HCT116 (cell line): ENCODE results near the gene ATL2. TPM values are rescaled to one million over a fixed set of nuclear protein-coding genes. Genes with fewer than 3 reads are reported as not detected.

Source experiments
- ATAC-seq: fragments of 200-7000 bp; cut with Tn5 transposase; 2 replicates; pipeline ENCODE4 v1.9.1; 2020; ENCODE audit warnings: mild to moderate bottlenecking, moderate library complexity
- BruUV-seq: library from RNA; stranded (reverse); fragments of 400-500 nt; replicated peaks from 2 replicates; lab custom pipeline; 2021; lab: Mats Ljungman, UMichigan
- CTCF ChIA-PET: fragments of 300-600 bp; sonication (Branson Sonifier 250); formaldehyde crosslinking; loops from one replicate; lab custom pipeline; 2021; ENCODE audit warnings: antibody characterized with exemption; lab: Charles Lee
- POLR2A ChIA-PET: fragments of 300-600, 350-600 bp; sonication (Branson Sonifier 250); formaldehyde crosslinking; loops from one replicate; lab custom pipeline; 2021; ENCODE audit warnings: antibody characterized with exemption; lab: Charles Lee
- RAD21 ChIA-PET, 2 experiments: fragments of 300-600 bp; sonication (Branson Sonifier 250); formaldehyde crosslinking; loops; one replicate each; lab custom pipeline; 2023; ENCODE audit warnings: low total read pairs in 2 of 2; ENCODE audit not compliant: uncharacterized antibody in 2 of 2, unreplicated experiment in 2 of 2, low non-redundant PET in 1 of 2; lab: Charles Lee
- DNase-seq: peaks from one replicate; pipeline ENCODE4 v3.0.0-alpha.2; 2010; ENCODE audit warnings: low read depth, low spot score
- H2AFZ ChIP-seq: fragments of 200-600 bp; shearing (Covaris generic), sonication (generic); 2 replicates; pipeline ENCODE4 v1.6.1; 2017; ENCODE audit warnings: low read depth, mixed run types, mixed read lengths, antibody characterized with exemption, low read length; ENCODE audit not compliant: poor library complexity, severe bottlenecking
- H3K27ac ChIP-seq: 2 replicates; pipeline ENCODE4 v1.5.1; 2012; ENCODE audit warnings: low read depth, low read length
- H3K27me3 ChIP-seq: fragments of 200-600 bp; sonication (generic); 2 replicates; pipeline ENCODE4 v1.6.1; 2016; ENCODE audit warnings: mixed run types, low read length, mixed read lengths; ENCODE audit not compliant: insufficient read depth
- H3K36me3 ChIP-seq, 2 experiments: fragments of 200-500 bp in 1 of 2; fragments of 200-600 bp in 1 of 2; sonication (Bioruptor generic) in 1 of 2; sonication (generic) in 1 of 2; 2 replicates each; pipeline versions ENCODE4 v1.5.1 to v1.6.1; 2014 to 2016; ENCODE audit warnings: low read length in 2 of 2, inconsistent platforms in 1 of 2, mixed read lengths in 1 of 2, mixed run types in 1 of 2; ENCODE audit not compliant: insufficient read depth in 2 of 2, control insufficient read depth in 1 of 2
- H3K4me1 ChIP-seq, 2 experiments: fragments of 200-600 bp in 1 of 2; sonication (generic) in 1 of 2; 2 replicates each; pipeline versions ENCODE4 v1.5.1 to v1.6.1; 2012 to 2017; ENCODE audit warnings: low read length in 2 of 2, inconsistent platforms in 1 of 2, mild to moderate bottlenecking in 1 of 2, mixed read lengths in 1 of 2, mixed run types in 1 of 2, moderate library complexity in 1 of 2; ENCODE audit not compliant: insufficient read depth in 2 of 2, control insufficient read depth in 1 of 2
- H3K4me2 ChIP-seq: fragments of 200-600 bp; sonication (generic); 2 replicates; pipeline ENCODE4 v1.6.1; 2017; ENCODE audit warnings: mixed run types, low read length, mixed read lengths
- H3K4me3 ChIP-seq, 2 experiments: fragments of 200-600 bp in 1 of 2; sonication (generic) in 1 of 2; replicated peaks in 1 of 2; 2 replicates each; pipeline ENCODE4 v1.5.1; 2011 to 2016; ENCODE audit warnings: low read length in 2 of 2, control low read depth in 1 of 2, low read depth in 1 of 2, mild to moderate bottlenecking in 1 of 2, mixed read lengths in 1 of 2, mixed run types in 1 of 2
- H3K79me2 ChIP-seq: fragments of 200-600 bp; sonication (generic); 2 replicates; pipeline ENCODE4 v1.6.1; 2017; ENCODE audit warnings: mild to moderate bottlenecking, mixed run types, low read length, moderate library complexity, mixed read lengths; ENCODE audit not compliant: insufficient read depth
- H3K9ac ChIP-seq: fragments of 200-600 bp; sonication (generic); 2 replicates; pipeline ENCODE4 v1.6.1; 2016; ENCODE audit warnings: low read length, mixed read lengths
- H3K9me2 ChIP-seq: fragments of 200-600 bp; sonication (generic), shearing (Covaris generic); 2 replicates; pipeline ENCODE4 v1.6.1; 2017; ENCODE audit warnings: mixed run types, mild to moderate bottlenecking, moderate library complexity; ENCODE audit not compliant: insufficient read depth
- H3K9me3 ChIP-seq, 2 experiments: fragments of 200-500 bp in 1 of 2; fragments of 200-600 bp in 1 of 2; sonication (Bioruptor generic) in 1 of 2; sonication (generic) in 1 of 2; 2 replicates each; pipeline ENCODE4 v1.6.1; 2014 to 2017; ENCODE audit warnings: low read length in 2 of 2, mixed read lengths in 2 of 2, inconsistent platforms in 1 of 2, low read depth in 1 of 2, mild to moderate bottlenecking in 1 of 2, mixed run types in 1 of 2, moderate library complexity in 1 of 2; ENCODE audit not compliant: control insufficient read depth in 1 of 2, insufficient read depth in 1 of 2
- H4K20me1 ChIP-seq: fragments of 200-600 bp; sonication (generic), shearing (Covaris generic); 2 replicates; pipeline ENCODE4 v1.6.1; 2017; ENCODE audit warnings: mixed run types, mild to moderate bottlenecking, moderate library complexity; ENCODE audit not compliant: insufficient read depth
- ATF3 ChIP-seq: IDR thresholded peaks from 2 replicates; pipeline ENCODE4 v1.6.1; 2012
- CBX3 ChIP-seq: IDR thresholded peaks from 2 replicates; pipeline ENCODE4 v1.6.1; 2012; ENCODE audit warnings: low read depth
- CEBPB ChIP-seq: IDR thresholded peaks from 2 replicates; pipeline ENCODE4 v1.6.1; 2012; ENCODE audit warnings: low read depth
- EGR1 ChIP-seq: IDR thresholded peaks from 2 replicates; pipeline ENCODE4 v1.6.1; 2012; ENCODE audit warnings: low read depth
- ELF1 ChIP-seq: IDR thresholded peaks from 2 replicates; pipeline ENCODE4 v1.6.1; 2012; ENCODE audit warnings: low read depth, borderline replicate concordance
- EZH2 ChIP-seq: fragments of 200-600 bp; sonication (generic); IDR thresholded peaks from 2 replicates; pipeline ENCODE4 v1.6.1; 2017; ENCODE audit warnings: antibody characterized with exemption, mixed run types
- EZH2phosphoT487 ChIP-seq: fragments of 200-600 bp; IDR thresholded peaks from 2 replicates; pipeline ENCODE4 v1.6.1; 2018; ENCODE audit warnings: antibody characterized with exemption, borderline replicate concordance
- FOSL1 ChIP-seq: IDR thresholded peaks from 2 replicates; pipeline ENCODE4 v1.6.1; 2012; ENCODE audit warnings: low read depth
- JUND ChIP-seq: IDR thresholded peaks from 2 replicates; pipeline ENCODE4 v1.6.1; 2012
- POLR2A ChIP-seq: IDR thresholded peaks from 2 replicates; pipeline ENCODE4 v1.7.0; 2011; ENCODE audit warnings: borderline replicate concordance; ENCODE audit not compliant: insufficient read depth, insufficient read length; ENCODE audit errors: extremely low read depth
- POLR2AphosphoS5 ChIP-seq: IDR thresholded peaks from 2 replicates; pipeline ENCODE4 v1.6.1; 2011; ENCODE audit warnings: mild to moderate bottlenecking, low read depth, low read length, moderate library complexity
- RAD21 ChIP-seq: IDR thresholded peaks from 2 replicates; pipeline ENCODE4 v1.6.1; 2012; ENCODE audit warnings: low read depth, mild to moderate bottlenecking
- SIN3A ChIP-seq: IDR thresholded peaks from 2 replicates; pipeline ENCODE4 v1.6.1; 2012; ENCODE audit warnings: low read depth
- SRF ChIP-seq: IDR thresholded peaks from 2 replicates; pipeline ENCODE4 v1.6.1; 2012; ENCODE audit warnings: low read depth
- TCF7L2 ChIP-seq: IDR thresholded peaks from 2 replicates; pipeline ENCODE4 v1.7.0; 2011; ENCODE audit warnings: borderline replicate concordance, inconsistent platforms; ENCODE audit not compliant: insufficient read depth, insufficient read length; ENCODE audit errors: extremely low read depth
- YY1 ChIP-seq: IDR thresholded peaks from 2 replicates; pipeline ENCODE4 v1.6.1; 2011; ENCODE audit warnings: low read length, low read depth, moderate library complexity, mild to moderate bottlenecking; ENCODE audit not compliant: insufficient replicate concordance; ENCODE audit errors: extremely low read depth
- ZFX ChIP-seq: fragments of 450-650 bp; IDR thresholded peaks from 2 replicates; pipeline ENCODE4 v1.6.1; 2017
- ZNF274 ChIP-seq: fragments of 200-500 bp; sonication (Bioruptor generic); IDR thresholded peaks from 2 replicates; pipeline ENCODE4 v1.6.1; 2014; ENCODE audit warnings: mild to moderate bottlenecking, low read depth, low read length, inconsistent platforms
- intact Hi-C: fragments of 100-400 bp; cut with micrococcal nuclease; formaldehyde crosslinking; loops from 2 replicates; pipeline ENCODE4 v1.10.0; 2022
- total RNA-seq: library from RNA; stranded (reverse); gene quantifications from one replicate; pipeline ENCODE4 v1.2.1, GENCODE V29; 2021; ENCODE audit not compliant: unreplicated experiment
- TF ChIP-seq, protein P1 (sequence below): IDR thresholded peaks from 2 replicates; pipeline ENCODE4 v1.6.1; 2012
- TF ChIP-seq, protein P2 (sequence below), 3 experiments: fragments of 200-600 bp in 1 of 3; sonication (generic) in 1 of 3; IDR thresholded peaks in 2 of 3; conservative IDR thresholded peaks in 1 of 3; 2 replicates each; pipeline ENCODE4 v1.5.1; 2012 to 2017; ENCODE audit warnings: low read depth in 2 of 3, low read length in 2 of 3, antibody characterized with exemption in 1 of 3, borderline replicate concordance in 1 of 3, control low read depth in 1 of 3, mild to moderate bottlenecking in 1 of 3, mixed read lengths in 1 of 3, mixed run types in 1 of 3, moderate library complexity in 1 of 3; ENCODE audit not compliant: insufficient read depth in 1 of 3

Gene ATL2
- total RNA-seq, 1 experiment from 2014 or later, result 80.7 TPM

GRCh38 chr2:38301969-38302702 lies 74.9 kb downstream of the ATL2 start:
- POLR2A ChIA-PET, result no interaction called here
- Histone ChIP-seq H3K27me3 (no peaks in the 10 kb centered on the region), H3K9ac (no peak overlapping the region), H3K4me3 (no peak overlapping the region), H3K9me2 (no peaks in the 10 kb centered on the region), H3K36me3 (peaks cover 21% of the 10 kb centered on the region in 2 experiments; a peak in 3 of 4 replicates), H3K27ac (no peak overlapping the region), H3K4me2 (no peak overlapping the region), H3K79me2 (peaks cover 57% of the 10 kb centered on the region), H4K20me1 (no peaks in the 10 kb centered on the region), H3K4me1 (no peaks in the 10 kb centered on the region), H2AFZ (no peak overlapping the region), H3K9me3 (no peaks in the 10 kb centered on the region)
- no peak for TF ChIP-seq ELF1
- RAD21 ChIA-PET, result no interaction called here
- CTCF ChIA-PET, result no interaction called here
- ATAC-seq, result no peak; the same call in 1 of the 2 replicates
- BruUV-seq, result no TSS peak
- intact Hi-C loops, result no loop called here
- DNase-seq, result no peak

GRCh38 chr2:38301340-38301968 lies 75.6 kb downstream of the ATL2 start:
- intact Hi-C loops, result no loop called here
- ATAC-seq, result peak; percentile 30; the same call in 1 of the 2 replicates
- TF ChIP-seq ATF3, result no peak
- TF ChIP-seq, protein P1, sequence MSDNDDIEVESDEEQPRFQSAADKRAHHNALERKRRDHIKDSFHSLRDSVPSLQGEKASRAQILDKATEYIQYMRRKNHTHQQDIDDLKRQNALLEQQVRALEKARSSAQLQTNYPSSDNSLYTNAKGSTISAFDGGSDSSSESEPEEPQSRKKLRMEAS, result no peak
- TF ChIP-seq FOSL1, result no peak
- TF ChIP-seq RAD21, result no peak
- TF ChIP-seq SRF, result no peak
- TF ChIP-seq POLR2AphosphoS5, result no peak
- TF ChIP-seq EZH2phosphoT487, result no peak
- TF ChIP-seq CEBPB, result no peak
- TF ChIP-seq ZNF274, result no peak
- no peak for TF ChIP-seq ZFX
- no peak for TF ChIP-seq TCF7L2
- TF ChIP-seq EGR1, result no peak
- TF ChIP-seq JUND, result no peak
- TF ChIP-seq POLR2A, result no peak
- TF ChIP-seq SIN3A, result no peak
- TF ChIP-seq, protein P2, sequence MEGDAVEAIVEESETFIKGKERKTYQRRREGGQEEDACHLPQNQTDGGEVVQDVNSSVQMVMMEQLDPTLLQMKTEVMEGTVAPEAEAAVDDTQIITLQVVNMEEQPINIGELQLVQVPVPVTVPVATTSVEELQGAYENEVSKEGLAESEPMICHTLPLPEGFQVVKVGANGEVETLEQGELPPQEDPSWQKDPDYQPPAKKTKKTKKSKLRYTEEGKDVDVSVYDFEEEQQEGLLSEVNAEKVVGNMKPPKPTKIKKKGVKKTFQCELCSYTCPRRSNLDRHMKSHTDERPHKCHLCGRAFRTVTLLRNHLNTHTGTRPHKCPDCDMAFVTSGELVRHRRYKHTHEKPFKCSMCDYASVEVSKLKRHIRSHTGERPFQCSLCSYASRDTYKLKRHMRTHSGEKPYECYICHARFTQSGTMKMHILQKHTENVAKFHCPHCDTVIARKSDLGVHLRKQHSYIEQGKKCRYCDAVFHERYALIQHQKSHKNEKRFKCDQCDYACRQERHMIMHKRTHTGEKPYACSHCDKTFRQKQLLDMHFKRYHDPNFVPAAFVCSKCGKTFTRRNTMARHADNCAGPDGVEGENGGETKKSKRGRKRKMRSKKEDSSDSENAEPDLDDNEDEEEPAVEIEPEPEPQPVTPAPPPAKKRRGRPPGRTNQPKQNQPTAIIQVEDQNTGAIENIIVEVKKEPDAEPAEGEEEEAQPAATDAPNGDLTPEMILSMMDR (IDR thresholded peaks at IDR 0.05 in 2 of 3, conservative IDR thresholded peaks at IDR 0.05 in 1 of 3; ENCODE audit: borderline replicate concordance in 1 of 3, insufficient read depth in 1 of 3, low read depth in 2 of 3, low read length in 2 of 3), result no peak
- no peak for TF ChIP-seq EZH2
- TF ChIP-seq YY1, result no peak
- TF ChIP-seq CBX3, result no peak

More at GRCh38 chr2:38301340-38301968, 75.6 kb downstream of the ATL2 start:
- CTCF ChIA-PET, result no interaction called here
- no peaks in the 10 kb centered on the region for H3K9me3 ChIP-seq
- no peaks in the 10 kb centered on the region for H4K20me1 ChIP-seq
- DNase-seq, result no peak
- peaks cover 26 to 27% of the 10 kb centered on the region in 2 experiments; a peak in 3 of 4 replicates for H3K36me3 ChIP-seq
- no peak overlapping the region for H2AFZ ChIP-seq
- BruUV-seq, result no TSS peak
- RAD21 ChIA-PET, result no interaction called here
- H3K9me2 ChIP-seq, result no peaks in the 10 kb centered on the region
- no peaks in the 10 kb centered on the region for H3K27me3 ChIP-seq
- no peak overlapping the region for H3K9ac ChIP-seq
- H3K79me2 ChIP-seq, result peaks cover 53% of the 10 kb centered on the region
- POLR2A ChIA-PET, result no interaction called here
- no peak overlapping the region for H3K4me2 ChIP-seq
- H3K4me1 ChIP-seq, result no peaks in the 10 kb centered on the region
- H3K27ac ChIP-seq, result no peak overlapping the region
- H3K4me3 ChIP-seq, result no peak overlapping the region
